GM12891 (cell line): ENCODE measurements around the gene INTS4.

ENCODE experiments used
- PAX5 ChIP-seq: IDR thresholded peaks from 2 replicates; pipeline ENCODE4 v1.6.1; 2011; ENCODE audit warnings: low read length, moderate library complexity, mild to moderate bottlenecking; ENCODE audit not compliant: insufficient read depth, severe bottlenecking
- POLR2A ChIP-seq: IDR thresholded peaks from 2 replicates; pipeline ENCODE4 v1.6.1; 2011; ENCODE audit warnings: low read depth, low read length, control low read depth
- SPI1 ChIP-seq: IDR thresholded peaks from 2 replicates; pipeline ENCODE4 v1.6.1; 2011; ENCODE audit warnings: low read depth, low read length, control low read depth

GRCh38 chr11:77866336-77866735 is 128.1 kb downstream of the INTS4 start:
- TF ChIP-seq PAX5 (no peak), POLR2A (no peak), SPI1 (no peak)
